ENCODE results near the gene DAND5. TPM values are rescaled to one million over a fixed set of nuclear protein-coding genes. Genes with fewer than 3 reads are reported as not detected.
A peak's percentile ranks its signal among the peaks of the same experiment; 100 is the strongest.

The DAND5 gene
- total RNA-seq, 6 donors from 2014 or later, result not detected

DNA sequence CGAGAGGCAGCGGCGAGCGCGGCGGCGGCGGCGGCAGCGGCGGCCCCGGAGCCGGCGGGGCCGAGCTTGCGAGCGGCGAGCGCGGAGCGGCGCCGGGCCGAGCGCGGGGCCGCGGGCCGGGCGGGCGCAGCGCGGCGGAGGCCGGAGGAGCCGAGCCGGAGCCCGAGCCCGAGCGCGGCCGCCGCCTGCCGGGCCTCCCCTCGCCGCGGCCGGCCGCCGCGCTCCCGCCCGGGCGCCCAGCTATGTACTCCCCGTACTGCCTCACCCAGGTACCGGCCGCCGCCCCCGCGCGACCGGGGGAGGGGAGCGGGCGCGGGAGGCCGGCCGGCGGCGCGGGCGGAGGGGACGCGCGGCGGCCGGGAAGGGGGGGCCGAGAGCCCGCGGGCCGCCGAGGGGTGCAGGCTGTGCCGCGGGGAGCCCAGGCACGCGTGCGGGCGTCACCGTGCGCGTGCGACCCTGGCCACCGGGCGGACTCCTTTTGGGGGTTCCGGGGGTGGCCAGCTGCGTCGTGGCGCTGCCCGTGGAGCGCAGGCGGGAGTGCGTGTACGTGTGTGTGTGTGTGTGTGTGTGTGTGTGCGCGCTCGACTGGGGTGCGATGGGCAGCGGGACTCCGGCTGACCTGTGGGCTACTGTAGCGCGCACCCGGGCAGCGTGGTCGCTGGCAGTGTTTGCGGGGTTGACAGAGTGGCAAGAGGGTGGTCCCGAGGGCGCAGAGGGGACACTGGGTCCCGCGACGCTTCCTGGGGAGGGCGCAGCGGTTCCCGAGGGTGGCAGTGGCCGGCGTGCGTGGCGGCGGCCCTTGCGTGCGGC lies 26.4 kb downstream of the DAND5 start:
- H3K9me3 ChIP-seq, result no peaks in the 10 kb centered on the region
- peaks cover 0 to 3% (median 2%) of the 10 kb centered on the region in 4 donors for H3K27me3 ChIP-seq
- H3K36me3 ChIP-seq, result peaks cover 0 to 2% (median 0%) of the 10 kb centered on the region in 4 donors
- H3K27ac ChIP-seq, result peak overlapping the region; percentile 90 to 94 (median 94)
- DNase-seq (peak in 1 of 2 donors; percentile 87), ATAC-seq (ENCODE audit: low FRiP score in 2 of 2) (peak in 1 of 2 donors; percentile 27)
- peak overlapping the region; percentile 69 to 88 (median 84) for H3K4me3 ChIP-seq
- TF ChIP-seq POLR2A (IDR thresholded peaks at IDR 0.05) (no peak), POLR2AphosphoS5 (IDR thresholded peaks at IDR 0.05) (no peak), EP300 (IDR thresholded peaks at IDR 0.05) (no peak)
- TF ChIP-seq, protein P1, sequence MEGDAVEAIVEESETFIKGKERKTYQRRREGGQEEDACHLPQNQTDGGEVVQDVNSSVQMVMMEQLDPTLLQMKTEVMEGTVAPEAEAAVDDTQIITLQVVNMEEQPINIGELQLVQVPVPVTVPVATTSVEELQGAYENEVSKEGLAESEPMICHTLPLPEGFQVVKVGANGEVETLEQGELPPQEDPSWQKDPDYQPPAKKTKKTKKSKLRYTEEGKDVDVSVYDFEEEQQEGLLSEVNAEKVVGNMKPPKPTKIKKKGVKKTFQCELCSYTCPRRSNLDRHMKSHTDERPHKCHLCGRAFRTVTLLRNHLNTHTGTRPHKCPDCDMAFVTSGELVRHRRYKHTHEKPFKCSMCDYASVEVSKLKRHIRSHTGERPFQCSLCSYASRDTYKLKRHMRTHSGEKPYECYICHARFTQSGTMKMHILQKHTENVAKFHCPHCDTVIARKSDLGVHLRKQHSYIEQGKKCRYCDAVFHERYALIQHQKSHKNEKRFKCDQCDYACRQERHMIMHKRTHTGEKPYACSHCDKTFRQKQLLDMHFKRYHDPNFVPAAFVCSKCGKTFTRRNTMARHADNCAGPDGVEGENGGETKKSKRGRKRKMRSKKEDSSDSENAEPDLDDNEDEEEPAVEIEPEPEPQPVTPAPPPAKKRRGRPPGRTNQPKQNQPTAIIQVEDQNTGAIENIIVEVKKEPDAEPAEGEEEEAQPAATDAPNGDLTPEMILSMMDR (IDR thresholded peaks at IDR 0.05), result peak in 1 of 6 experiments; percentile 39
- WGBS, 2 donors, result 0% methylated on average over 28 of the region's 129 CpGs; no CpG with 5 or more reads in 1 of the 2 donors
- peaks cover 14 to 50% (median 31%) of the 10 kb centered on the region in 4 donors for H3K4me1 ChIP-seq

DNA sequence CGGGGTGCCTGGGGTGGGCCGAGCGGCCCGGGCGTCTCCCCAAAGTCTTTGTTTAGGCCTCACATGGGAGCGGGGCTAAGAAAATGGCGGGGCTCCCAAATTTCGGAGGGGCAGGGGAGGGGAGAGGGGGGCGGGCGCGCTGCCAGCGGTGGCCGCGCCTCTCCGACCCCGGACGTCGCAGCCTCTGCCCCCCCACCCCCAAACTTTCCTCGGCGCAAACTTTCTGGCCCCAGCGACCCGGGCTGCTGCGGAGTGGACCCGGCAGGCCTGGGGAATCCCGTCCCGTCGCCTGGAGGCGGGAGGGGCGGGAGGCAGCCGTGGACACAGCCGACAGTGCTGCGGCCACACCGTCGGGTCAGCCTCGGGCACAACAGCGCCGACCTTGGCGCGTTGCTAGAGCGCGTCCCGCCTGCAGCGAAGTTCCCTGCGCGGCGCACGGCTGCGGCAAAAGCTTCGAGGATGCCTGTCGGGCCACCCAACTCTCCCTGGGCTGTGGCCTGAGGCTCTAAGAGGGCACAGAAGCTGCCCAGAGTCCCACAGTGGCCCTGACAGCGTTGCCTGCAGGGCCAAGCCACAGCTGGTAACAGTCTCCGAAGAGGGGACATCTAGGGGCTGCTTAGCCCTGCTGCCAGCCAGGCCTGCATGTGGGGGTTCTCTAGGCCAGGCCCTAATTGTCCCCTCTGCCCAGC lies 27.2 kb downstream of the DAND5 start:
- H3K36me3 ChIP-seq, result peaks cover 0 to 2% (median 0%) of the 10 kb centered on the region in 4 donors
- peak overlapping the region; percentile 90 to 94 (median 94) for H3K27ac ChIP-seq
- peak; percentile 48 to 89 for DNase-seq
- peak; percentile 44 to 66 for ATAC-seq (ENCODE audit: low FRiP score in 2 of 2)
- H3K9me3 ChIP-seq, result no peaks in the 10 kb centered on the region
- H3K27me3 ChIP-seq, result peaks cover 0 to 3% (median 2%) of the 10 kb centered on the region in 4 donors
- peaks cover 14 to 58% (median 39%) of the 10 kb centered on the region in 4 donors for H3K4me1 ChIP-seq
- H3K4me3 ChIP-seq, result peak overlapping the region; percentile 69 to 88 (median 84)
- 4 to 36% methylated on average over 10 to 45 of the region's 52 CpGs for WGBS, 2 donors
- TF ChIP-seq, protein P1 (IDR thresholded peaks at IDR 0.05), result peak in 2 of 6 experiments; percentile 14 to 17
- TF ChIP-seq POLR2AphosphoS5 (IDR thresholded peaks at IDR 0.05), result peak; percentile 22 to 42
- TF ChIP-seq POLR2A (IDR thresholded peaks at IDR 0.05), result no peak
- TF ChIP-seq EP300 (IDR thresholded peaks at IDR 0.05), result no peak

DNA sequence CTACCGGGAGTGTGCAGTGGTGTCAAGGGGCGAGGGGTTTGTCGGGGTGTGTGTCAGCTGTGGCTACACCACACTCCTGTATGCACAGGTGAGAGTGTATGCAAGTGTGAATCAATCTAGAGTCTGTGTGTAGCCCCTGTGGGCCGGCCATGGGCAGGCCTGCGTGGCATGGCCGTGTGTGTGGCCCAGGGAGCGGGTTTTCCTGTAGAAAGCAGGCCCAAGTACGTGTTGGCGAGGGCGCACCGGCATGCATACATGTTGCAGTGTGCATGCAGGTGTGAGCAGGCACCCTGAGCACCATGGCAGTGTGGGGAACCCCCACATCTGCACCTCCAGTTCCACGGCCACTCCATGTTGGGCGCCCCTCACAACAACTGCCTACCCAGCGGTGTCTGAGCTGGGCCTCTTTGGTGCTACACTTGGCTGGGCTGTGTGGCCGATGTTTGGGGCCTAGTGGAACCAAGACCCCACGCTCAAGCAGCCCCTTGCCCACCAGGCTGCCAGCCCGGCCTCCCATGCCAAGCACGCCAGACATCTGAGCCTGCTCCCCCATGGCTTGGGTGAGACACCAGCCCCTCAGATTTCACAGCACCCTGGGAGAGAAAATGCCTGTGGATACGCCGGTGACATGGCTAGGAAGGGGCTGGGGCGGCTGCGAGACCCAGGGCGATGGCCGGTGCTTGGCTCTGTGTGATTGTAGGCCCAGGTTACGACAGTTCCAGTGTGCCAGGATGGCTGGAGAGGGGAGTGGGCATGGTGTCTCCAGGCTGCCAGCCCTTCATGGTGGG lies 28.0 kb downstream of the DAND5 start:
- Histone ChIP-seq H3K27ac (peak overlapping the region; percentile 90 to 94 (median 94)), H3K4me1 (peaks cover 14 to 66% (median 45%) of the 10 kb centered on the region in 4 donors), H3K9me3 (no peaks in the 10 kb centered on the region), H3K4me3 (peak overlapping the region in 3 of 4 donors; percentile 69 to 85 (median 84)), H3K27me3 (peaks cover 0 to 3% (median 2%) of the 10 kb centered on the region in 4 donors), H3K36me3 (peaks cover 0 to 2% (median 0%) of the 10 kb centered on the region in 4 donors)
- TF ChIP-seq EP300 (IDR thresholded peaks at IDR 0.05), result no peak
- no peak for TF ChIP-seq POLR2AphosphoS5 (IDR thresholded peaks at IDR 0.05)
- TF ChIP-seq, protein P1 (IDR thresholded peaks at IDR 0.05), result no peak
- TF ChIP-seq POLR2A (IDR thresholded peaks at IDR 0.05), result no peak
- ATAC-seq (ENCODE audit: low FRiP score in 2 of 2) (peak in 1 of 2 donors; percentile 1), DNase-seq (peak in 1 of 2 donors; percentile 75)
- WGBS, 2 donors, result 68 to 79% methylated on average over 15 to 18 of the region's 25 CpGs
